ENCODE measurements around the gene CCDC127.

DNA sequence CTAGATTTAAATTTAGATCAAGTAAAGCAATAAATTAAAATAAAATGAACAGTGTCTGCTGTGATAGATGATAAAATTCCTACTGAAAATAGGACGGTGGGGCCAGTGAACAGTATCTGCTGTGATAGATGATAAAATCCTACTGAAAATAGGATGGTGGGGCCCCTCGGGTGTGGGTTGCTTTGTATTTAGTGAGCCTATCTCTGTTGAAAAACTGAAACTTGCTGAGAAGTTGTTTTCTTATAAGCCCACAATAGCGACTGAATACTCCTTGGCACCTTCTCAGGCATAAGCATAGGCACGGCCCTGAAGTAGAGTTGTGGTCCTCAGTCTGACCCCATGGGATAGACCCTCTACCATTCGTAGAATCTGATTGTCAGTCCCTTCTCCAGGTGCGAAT is 5.8 kb upstream of the CCDC127 start:
- TF ChIP-seq, protein P1, sequence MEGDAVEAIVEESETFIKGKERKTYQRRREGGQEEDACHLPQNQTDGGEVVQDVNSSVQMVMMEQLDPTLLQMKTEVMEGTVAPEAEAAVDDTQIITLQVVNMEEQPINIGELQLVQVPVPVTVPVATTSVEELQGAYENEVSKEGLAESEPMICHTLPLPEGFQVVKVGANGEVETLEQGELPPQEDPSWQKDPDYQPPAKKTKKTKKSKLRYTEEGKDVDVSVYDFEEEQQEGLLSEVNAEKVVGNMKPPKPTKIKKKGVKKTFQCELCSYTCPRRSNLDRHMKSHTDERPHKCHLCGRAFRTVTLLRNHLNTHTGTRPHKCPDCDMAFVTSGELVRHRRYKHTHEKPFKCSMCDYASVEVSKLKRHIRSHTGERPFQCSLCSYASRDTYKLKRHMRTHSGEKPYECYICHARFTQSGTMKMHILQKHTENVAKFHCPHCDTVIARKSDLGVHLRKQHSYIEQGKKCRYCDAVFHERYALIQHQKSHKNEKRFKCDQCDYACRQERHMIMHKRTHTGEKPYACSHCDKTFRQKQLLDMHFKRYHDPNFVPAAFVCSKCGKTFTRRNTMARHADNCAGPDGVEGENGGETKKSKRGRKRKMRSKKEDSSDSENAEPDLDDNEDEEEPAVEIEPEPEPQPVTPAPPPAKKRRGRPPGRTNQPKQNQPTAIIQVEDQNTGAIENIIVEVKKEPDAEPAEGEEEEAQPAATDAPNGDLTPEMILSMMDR (IDR thresholded peaks at IDR 0.05) = no peak
- TF ChIP-seq EZH2 (IDR thresholded peaks at IDR 0.05) = no peak
- TF ChIP-seq EZH2phosphoT487 (IDR thresholded peaks at IDR 0.05) = no peak
